ENCODE measurements around the gene DUSP5. TPM values are rescaled to one million over a fixed set of nuclear protein-coding genes. Genes with fewer than 3 reads are reported as not detected.

DUSP5 gene
- polyA plus RNA-seq, 12 donors: 1.8 to 9.2 (median 3.7) TPM; not detected in 2

- no peak for DNase-seq
These were observed 21.8 kb upstream of the DUSP5 start for GRCh38 chr10:110475722-110476515.

DNA sequence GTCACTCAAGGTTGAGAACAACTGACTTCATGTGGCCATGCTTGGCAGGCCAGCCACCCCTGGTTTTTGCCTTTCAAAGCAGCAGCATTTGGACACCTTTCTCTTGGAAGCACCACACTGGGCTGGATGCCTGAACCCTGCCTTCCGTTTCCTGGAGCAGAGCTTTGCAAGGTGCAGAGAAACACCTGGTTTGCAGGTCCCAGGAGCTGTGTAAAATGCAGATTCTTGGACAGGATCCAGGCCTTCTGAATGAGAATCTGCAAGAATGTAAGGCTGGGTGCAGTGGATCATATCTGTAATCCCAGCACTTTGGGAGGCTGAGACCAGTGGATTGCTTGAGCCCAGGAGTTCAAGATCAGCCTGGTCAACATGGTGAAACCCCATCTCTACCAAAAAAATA lies 18.0 kb upstream of the DUSP5 start:
- no peak for DNase-seq

- DNase-seq: no peak
These were observed 17.3 kb upstream of the DUSP5 start for GRCh38 chr10:110480387-110480786.

- DNase-seq: no peak
These were observed 15.8 kb upstream of the DUSP5 start for GRCh38 chr10:110481919-110482318.

DNA sequence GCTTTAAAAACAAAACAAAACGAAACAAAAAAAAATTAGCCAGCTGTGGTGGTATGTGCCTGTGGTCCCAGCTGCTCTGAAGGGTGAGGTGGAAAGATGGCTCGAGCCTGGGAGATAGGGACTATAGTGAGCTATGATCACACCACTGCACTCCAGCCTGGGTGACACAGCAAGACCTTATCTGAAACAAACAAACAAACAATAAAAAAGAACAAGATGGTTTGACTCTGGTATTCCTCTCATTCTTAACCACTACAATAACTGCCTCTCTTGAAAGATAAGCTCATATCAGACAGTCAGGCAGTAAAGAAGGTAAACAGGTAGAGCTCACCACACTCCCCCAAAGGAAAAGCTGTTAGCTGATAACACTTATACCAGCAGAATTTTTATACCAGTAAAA lies 14.1 kb upstream of the DUSP5 start:
- DNase-seq: no peak

- DNase-seq: no peak
These were observed 12.2 kb upstream of the DUSP5 start for GRCh38 chr10:110485541-110485940.

- DNase-seq: no peak
These were observed 10.9 kb upstream of the DUSP5 start for GRCh38 chr10:110486680-110487410.

GRCh38 chr10:110487411-110488331 lies 10.0 kb upstream of the DUSP5 start:
- DNase-seq: no peak

DNA sequence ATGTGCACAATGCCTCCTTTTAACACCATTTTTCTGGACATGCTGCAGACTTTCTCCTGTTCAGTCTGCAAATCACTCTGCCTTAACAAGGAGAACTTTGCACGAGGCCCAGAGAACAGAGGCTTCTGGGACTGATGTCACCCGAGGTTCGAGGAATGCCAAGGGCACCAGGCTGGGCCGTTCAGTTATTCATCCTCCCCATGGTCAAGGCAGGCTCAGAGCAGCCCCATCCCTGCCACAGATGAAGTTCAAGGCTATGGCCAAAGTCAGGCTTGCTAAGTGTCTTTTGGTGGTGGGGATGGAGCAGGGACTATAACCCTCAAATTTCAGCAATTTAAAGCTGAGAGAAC lies 9.4 kb upstream of the DUSP5 start:
- no peak for DNase-seq

DNA sequence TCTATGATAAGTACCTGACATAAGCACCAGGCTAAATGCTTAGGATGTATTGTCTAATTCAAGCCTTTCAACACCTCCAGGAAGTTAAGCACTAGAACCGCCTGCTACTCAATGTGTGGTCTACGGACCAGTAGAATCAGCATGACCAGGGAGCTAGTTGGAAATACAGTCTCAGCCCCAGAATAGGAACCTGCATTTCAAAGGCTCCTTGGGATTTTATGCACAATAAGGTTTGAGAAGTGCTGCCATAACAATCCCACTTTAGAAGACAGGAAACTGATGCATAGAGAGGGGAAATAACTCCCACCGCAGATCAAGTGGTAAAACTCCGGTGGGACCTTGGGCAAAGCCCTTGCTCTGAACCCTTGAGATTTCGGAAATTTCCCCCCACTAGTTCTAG lies 8.8 kb upstream of the DUSP5 start:
- DNase-seq: no peak

- DNase-seq: no peak
These were observed 7.1 kb upstream of the DUSP5 start for GRCh38 chr10:110490640-110491039.

DNA sequence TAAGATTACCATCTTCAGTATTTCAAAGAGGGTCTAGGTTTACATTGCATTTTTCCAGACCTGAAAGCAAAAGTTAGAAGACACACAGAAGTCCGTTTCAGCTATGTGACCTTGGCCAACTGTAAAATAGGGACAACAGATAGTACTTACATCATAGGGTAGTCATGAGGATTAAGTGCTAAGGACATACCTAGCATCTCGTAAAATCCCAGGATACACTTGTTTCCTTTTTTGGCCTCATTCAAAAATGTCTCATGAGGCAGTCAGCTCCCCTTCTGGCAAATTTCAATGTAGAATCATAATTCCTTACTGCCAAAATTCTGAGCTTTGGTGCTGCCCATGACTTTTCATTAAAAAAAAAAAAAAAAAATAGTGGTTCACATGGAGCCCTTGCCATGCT lies 6.4 kb upstream of the DUSP5 start:
- no peak for DNase-seq

DNA sequence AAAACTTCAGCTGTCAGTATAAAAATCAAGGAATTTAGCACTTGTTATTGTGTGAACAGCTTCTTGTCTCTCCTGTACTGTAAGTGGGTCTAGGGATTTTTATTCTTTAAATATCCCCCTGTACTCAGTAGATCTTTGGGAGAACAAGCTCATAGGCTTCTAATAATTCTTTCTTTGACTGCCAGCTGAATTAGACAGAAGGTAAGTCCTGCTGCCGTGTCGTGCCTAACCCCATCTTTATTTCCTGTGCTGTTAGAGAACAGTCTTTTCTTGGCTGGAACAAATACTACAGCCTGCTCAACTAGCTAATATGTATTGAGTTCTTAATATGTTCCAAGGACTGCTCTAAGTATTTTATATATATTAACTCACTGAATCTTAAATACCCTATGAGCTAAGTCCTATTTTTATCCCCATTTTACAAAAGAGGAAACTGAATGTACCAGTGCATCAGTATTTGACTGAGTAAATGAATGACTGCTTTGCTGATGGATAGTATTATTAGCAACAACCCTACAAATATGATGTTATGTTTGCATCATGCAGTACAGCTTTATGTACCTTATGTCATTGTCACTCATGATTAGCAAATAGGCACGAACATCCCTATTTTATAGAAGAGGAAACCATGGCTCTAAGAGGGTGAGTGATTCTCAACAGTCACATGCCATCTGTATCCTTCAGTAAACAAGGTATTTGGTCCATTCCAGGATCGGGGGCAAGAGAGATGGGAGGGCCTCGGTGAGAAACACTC lies 5.5 kb upstream of the DUSP5 start:
- DNase-seq: no peak

- DNase-seq: no peak
These were observed 3.8 kb upstream of the DUSP5 start for GRCh38 chr10:110493832-110494426.

DNA sequence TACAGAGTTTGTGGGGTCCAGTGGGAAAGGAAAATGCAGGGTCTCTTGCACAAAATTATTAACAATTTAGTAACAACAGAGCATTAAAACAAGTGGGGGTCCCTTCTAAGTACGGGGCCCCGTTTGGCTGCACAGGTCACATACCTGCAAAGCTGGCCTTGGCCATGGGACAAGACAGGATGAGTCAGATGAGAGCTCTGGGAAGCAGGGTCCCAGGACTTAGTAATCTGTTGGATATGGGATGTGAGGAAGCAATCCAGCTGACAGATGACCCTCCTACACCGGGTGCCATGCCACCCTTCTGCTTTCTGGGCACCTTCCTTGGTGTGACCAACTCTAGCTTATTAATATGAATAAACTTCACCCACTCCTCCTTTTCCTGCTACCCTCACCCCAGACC lies 3.2 kb upstream of the DUSP5 start:
- no peak for DNase-seq

DNA sequence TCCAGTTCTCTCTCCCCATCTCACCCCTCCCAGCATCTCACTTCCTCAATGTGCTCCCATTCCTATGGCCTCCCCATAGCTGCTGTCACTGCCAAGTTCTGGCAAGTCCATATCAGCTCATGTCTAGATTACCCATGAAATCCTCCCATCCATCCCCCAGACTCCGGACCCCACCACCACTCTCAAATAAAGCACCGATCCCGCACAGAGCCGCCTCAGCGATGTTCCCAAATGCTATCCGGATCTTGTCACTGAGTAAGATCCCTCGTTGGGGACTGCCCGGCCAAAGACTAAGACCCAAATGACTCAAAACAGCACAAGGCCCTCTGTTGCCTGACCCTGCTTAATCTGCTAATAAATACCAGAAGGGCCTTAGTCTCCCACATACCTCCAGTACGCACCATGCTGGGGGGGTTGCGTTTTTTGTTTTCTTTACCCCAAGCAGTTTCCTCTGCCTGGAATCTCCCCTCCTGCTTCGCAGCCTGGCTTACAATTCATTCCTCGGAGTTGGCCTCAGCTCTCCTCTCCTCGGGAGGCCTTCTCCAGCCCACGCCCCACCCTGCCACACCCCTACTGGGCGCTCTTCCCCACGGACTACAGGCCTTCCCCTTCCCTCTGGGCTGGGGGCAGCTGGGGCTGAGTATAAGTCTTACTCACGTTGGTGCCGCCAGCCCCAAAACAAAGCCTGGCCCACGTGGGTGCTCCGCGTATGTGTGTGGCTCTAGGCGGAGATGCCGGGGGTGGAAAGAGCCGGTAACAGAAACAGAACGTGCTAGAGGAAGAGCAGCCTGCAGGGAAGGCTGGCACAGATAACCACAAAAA lies 1.8 kb upstream of the DUSP5 start:
- no peak for DNase-seq

- DNase-seq: no peak
These were observed 912 bp upstream of the DUSP5 start for GRCh38 chr10:110496553-110497437.

GRCh38 chr10:110498087-110498981 lies 627 bp downstream of the DUSP5 start:
- DNase-seq: no peak

Data from muscle of arm (tissue), 12 donors.